Measurements from ENCODE around the gene SIRT7.

SIRT7 gene

GRCh38 chr17:81885869-81886548 is 32.0 kb downstream of the SIRT7 start:
- DNase-seq (ENCODE audit: low read depth), result no peak

GRCh38 chr17:81885454-81885853 is 32.5 kb downstream of the SIRT7 start:
- no peak for DNase-seq (ENCODE audit: low read depth)

GRCh38 chr17:81884968-81885367 is 33.0 kb downstream of the SIRT7 start:
- no peak for DNase-seq (ENCODE audit: low read depth)

GRCh38 chr17:81884520-81884919 is 33.5 kb downstream of the SIRT7 start:
- DNase-seq (ENCODE audit: low read depth), result no peak

- no peak for DNase-seq (ENCODE audit: low read depth)
Measured at GRCh38 chr17:81879121-81879520, 38.9 kb downstream of the SIRT7 start.

GRCh38 chr17:81878294-81878693 is 39.7 kb downstream of the SIRT7 start:
- DNase-seq (ENCODE audit: low read depth), result no peak

GRCh38 chr17:81877569-81877968 is 40.4 kb downstream of the SIRT7 start:
- DNase-seq (ENCODE audit: low read depth), result no peak

- peak; percentile 69 for DNase-seq (ENCODE audit: low read depth)
Measured at GRCh38 chr17:81871387-81872230, 46.4 kb downstream of the SIRT7 start.

- DNase-seq (ENCODE audit: low read depth), result no peak
Measured at GRCh38 chr17:81870981-81871386, 47.0 kb downstream of the SIRT7 start, which contains the start of gene ARHGDIA. TSS of gene ARHGDIA (minus strand) at chr17:81871337. CDS start at chr17:81869930, 1,407 bp downstream.

GRCh38 chr17:81870131-81870980 is 47.6 kb downstream of the SIRT7 start:
- DNase-seq (ENCODE audit: low read depth), result peak; percentile 54

- DNase-seq (ENCODE audit: low read depth), result peak; percentile 31
Measured at GRCh38 chr17:81869221-81870130, 48.5 kb downstream of the SIRT7 start.

- peak; percentile 96 for DNase-seq (ENCODE audit: low read depth)
Measured at GRCh38 chr17:81868674-81869220, 49.2 kb downstream of the SIRT7 start.

- DNase-seq (ENCODE audit: low read depth), result no peak
Measured at GRCh38 chr17:81867991-81868673, 49.8 kb downstream of the SIRT7 start.

- peak; percentile 78 for DNase-seq (ENCODE audit: low read depth)
Measured at GRCh38 chr17:81867170-81867990, 50.6 kb downstream of the SIRT7 start.

GRCh38 chr17:81866440-81867169 is 51.4 kb downstream of the SIRT7 start:
- peak; percentile 54 for DNase-seq (ENCODE audit: low read depth)

- peak; percentile 88 for DNase-seq (ENCODE audit: low read depth)
Measured at GRCh38 chr17:81865733-81866439, 52.1 kb downstream of the SIRT7 start.

GRCh38 chr17:81865358-81865732 is 52.6 kb downstream of the SIRT7 start:
- DNase-seq (ENCODE audit: low read depth), result no peak
